ENCODE results near the gene MST1. TPM values are rescaled to one million over a fixed set of nuclear protein-coding genes. Genes with fewer than 3 reads are reported as not detected.

The MST1 gene
- total and polyA plus RNA-seq, 3 donors from 2014 or later = 60.3 to 73.4 (median 67.1) TPM

- intact Hi-C loops (cut with DNase I; ENCODE audit: low total_unique reads) = no loop called here
- Histone ChIP-seq H3K4me3 (no peak overlapping the region), H3K4me1 (no peaks in the 10 kb centered on the region), H3K27ac (no peak overlapping the region), H3K9me3 (no peaks in the 10 kb centered on the region), H3K36me3 (ENCODE audit: low read depth, missing control alignments) (no peaks in the 10 kb centered on the region), H3K27me3 (no peaks in the 10 kb centered on the region)
- WGBS, 2 donors = 93 to 96% methylated on average over 9 to 17 of the region's 17 CpGs
- no peak for TF ChIP-seq POLR2A (IDR thresholded peaks at IDR 0.05)
- TF ChIP-seq CTCF (IDR thresholded peaks at IDR 0.05) = no peak
- DNase-seq = no peak
Measured at GRCh38 chr3:49654176-49654825, 35.0 kb downstream of the MST1 start.

GRCh38 chr3:49653621-49654020 lies 35.7 kb downstream of the MST1 start:
- whole genome bisulfite sequencing, 2 donors = 82 to 92% methylated on average over 7 to 8 of the region's 8 CpGs
- Histone ChIP-seq H3K9me3 (no peaks in the 10 kb centered on the region), H3K4me3 (no peak overlapping the region), H3K36me3 (ENCODE audit: low read depth, missing control alignments) (no peaks in the 10 kb centered on the region), H3K4me1 (no peaks in the 10 kb centered on the region), H3K27ac (no peak overlapping the region), H3K27me3 (no peaks in the 10 kb centered on the region)
- TF ChIP-seq POLR2A (IDR thresholded peaks at IDR 0.05) (no peak), CTCF (IDR thresholded peaks at IDR 0.05) (no peak)
- intact Hi-C loops (cut with DNase I; ENCODE audit: low total_unique reads) = no loop called here
- no peak for DNase-seq

GRCh38 chr3:49652903-49653415 lies 36.3 kb downstream of the MST1 start:
- intact Hi-C loops (cut with DNase I; ENCODE audit: low total_unique reads) = no loop called here
- Histone ChIP-seq H3K36me3 (ENCODE audit: low read depth, missing control alignments) (no peaks in the 10 kb centered on the region), H3K4me3 (no peak overlapping the region), H3K27ac (no peak overlapping the region), H3K4me1 (no peaks in the 10 kb centered on the region), H3K9me3 (no peaks in the 10 kb centered on the region), H3K27me3 (no peaks in the 10 kb centered on the region)
- TF ChIP-seq CTCF (IDR thresholded peaks at IDR 0.05) (no peak), POLR2A (IDR thresholded peaks at IDR 0.05) (no peak)
- DNase-seq = no peak
- WGBS, 2 donors = 91 to 92% methylated on average over 11 to 21 of the region's 21 CpGs

- intact Hi-C loops (cut with DNase I; ENCODE audit: low total_unique reads) = no loop called here
- 92 to 93% methylated on average over 31 to 36 of the region's 36 CpGs for WGBS, 2 donors
- no peak for DNase-seq
Measured at GRCh38 chr3:49652218-49652902, 36.9 kb downstream of the MST1 start.

More at GRCh38 chr3:49652218-49652902, 36.9 kb downstream of the MST1 start:
- TF ChIP-seq CTCF (IDR thresholded peaks at IDR 0.05) (no peak), POLR2A (IDR thresholded peaks at IDR 0.05) (no peak)
- no peaks in the 10 kb centered on the region for H3K27me3 ChIP-seq
- no peak overlapping the region for H3K27ac ChIP-seq
- no peaks in the 10 kb centered on the region for H3K36me3 ChIP-seq (ENCODE audit: low read depth, missing control alignments)
- no peak overlapping the region for H3K4me3 ChIP-seq
- no peaks in the 10 kb centered on the region for H3K9me3 ChIP-seq
- no peaks in the 10 kb centered on the region for H3K4me1 ChIP-seq
